NCI-H2171 treated with DMSO at 0.1 percent for 48 hours (cell line): ENCODE results near the gene TMED10.
"Not testable (repeated sequence)": the region's sequence is repeated elsewhere in the genome, so short reads cannot be mapped to it uniquely, and the experiment has no call there.

ENCODE experiments used
- DNase-seq: peaks from one replicate; lab custom pipeline; 2025; lab: John Stamatoyannopoulos, UW

TMED10 gene

DNA sequence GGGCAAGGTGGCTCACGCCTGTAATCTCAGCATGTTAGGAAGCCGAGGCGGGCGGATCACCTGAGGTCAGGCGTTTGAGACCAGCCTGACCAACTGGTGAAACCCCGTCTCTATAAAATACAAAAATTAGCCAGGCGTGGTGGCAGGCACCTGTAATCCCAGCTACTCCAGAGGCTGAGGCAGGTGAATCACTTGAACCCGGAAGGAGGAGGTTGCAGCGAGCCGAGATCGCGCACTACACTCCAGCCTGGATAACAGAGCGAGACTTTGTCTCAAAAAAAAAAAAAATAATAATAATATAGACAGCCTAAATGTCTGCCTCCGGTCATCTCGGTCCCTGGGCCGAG lies 49.0 kb downstream of the TMED10 start:
- not testable (repeated sequence) for DNase-seq

DNA sequence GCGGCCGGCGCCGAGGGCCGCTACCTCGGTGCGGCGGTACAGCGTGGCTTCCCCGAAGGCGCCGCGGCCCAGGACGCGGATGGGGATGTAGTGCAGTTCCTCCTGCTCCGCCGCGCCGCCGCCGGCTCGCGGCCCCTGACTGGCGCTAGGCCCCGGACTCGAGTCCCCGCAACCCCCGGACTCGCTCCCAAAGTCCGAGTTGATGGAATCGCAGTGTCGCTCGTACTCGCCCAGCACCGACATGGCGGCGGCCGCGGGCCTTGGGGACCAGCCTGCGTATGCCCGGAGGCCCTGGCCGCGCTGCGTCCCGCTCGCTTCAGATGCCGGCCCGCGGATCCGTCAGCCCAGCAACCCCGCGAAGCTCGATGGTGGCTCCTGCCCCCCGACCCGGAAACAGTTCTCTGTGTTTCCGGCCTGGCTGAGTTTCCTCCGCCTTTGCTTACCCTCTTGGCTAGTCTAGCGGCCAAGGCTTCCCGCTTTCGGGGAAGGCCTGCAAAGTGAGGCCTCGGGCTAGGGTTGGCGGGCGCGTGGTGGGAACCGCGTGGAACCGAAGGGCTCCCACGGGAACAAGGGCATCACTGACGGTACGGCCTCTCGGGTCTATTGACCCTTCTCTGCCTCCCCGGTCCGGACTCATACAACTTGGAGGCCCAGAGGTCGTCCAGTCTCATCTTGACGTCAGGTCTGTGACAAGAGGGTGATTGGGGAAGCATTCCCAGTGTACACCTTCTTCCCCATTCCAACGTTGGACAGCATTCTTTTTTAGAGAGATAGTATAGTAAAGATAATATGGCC lies 49.5 kb downstream of the TMED10 start, which contains the start of gene NEK9:
Gene NEK9, minus strand, starts transcription at position 370 of the 795 bp plus-strand sequence. Its CDS starts 127 bp downstream, at position 243.
- peak; percentile 93 for DNase-seq

DNA sequence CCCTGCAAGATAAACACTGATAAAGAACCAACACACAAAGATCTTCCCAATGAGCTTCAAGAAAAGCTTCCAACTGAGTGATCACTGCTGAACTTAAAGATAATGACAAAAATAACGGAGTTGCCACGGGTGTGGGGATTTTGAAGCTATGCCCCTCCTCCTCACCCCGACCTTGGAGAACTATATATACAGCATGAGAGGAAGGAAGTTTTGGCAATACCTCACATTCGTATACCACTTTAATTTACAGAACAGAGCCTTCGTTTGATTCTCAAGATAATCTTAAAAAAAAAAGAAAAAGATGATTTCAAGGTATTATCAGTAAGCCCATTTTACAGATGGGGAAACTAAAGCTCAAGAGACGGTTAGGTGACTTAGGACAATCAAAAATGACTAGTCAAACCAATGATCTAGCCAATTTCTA lies 50.3 kb downstream of the TMED10 start:
- DNase-seq = peak; percentile 49

DNA sequence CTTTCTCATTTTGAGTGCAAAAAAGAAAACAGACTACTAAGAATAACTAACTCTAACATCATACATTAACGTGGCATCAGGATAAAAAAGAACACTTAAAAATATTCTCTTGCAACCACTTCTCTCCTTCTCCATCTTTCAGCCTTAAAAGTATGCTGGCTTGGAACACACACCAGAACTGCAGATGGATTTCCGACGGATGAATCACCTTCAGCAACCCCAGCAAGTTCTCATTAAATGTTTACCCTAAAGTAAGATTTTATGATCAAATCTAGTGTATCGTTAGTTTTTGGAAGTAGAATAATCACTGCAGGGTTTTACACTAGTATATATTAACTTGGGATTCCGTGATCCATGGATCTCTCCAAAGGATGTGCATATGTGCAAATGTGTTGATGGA lies 50.8 kb downstream of the TMED10 start:
- DNase-seq = no peak

DNA sequence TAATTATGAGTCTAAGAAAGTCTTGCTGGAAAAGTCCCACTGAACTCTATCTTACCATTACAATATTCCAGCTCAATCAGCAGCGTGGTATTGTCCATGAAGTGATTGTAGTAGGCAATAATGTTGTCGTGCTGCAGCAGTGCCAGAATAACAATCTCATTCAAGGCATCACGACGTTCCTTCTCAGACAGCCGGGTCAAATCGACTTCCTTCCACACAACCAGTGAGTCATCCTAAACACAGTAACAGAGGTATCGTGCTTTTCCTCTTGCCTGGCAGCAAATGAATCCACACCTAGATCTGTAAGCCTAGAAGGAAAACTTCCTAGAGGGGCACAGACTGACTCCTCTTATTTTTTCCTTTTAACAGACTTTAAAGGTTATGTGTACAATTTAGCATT lies 52.4 kb downstream of the TMED10 start:
- DNase-seq = no peak

DNA sequence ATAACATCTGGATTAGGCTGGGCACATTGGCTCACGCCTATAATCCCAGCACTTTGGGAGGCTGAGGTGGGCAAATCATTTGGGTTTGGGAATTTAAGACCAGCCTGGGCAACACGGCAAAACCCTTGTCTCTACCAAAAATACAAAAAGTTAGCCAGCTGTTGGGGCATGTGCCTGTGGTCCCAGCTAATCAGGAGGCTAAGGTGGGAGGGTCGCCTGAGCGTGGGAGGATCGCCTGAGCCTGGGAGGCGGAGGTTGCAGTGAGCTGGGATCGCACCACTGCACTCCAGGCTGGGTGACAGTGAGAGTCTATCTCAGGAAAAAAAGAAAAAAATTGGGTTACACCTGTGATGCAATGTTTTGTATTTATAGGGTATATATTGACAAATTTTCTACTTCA lies 54.9 kb downstream of the TMED10 start:
- no peak for DNase-seq

DNA sequence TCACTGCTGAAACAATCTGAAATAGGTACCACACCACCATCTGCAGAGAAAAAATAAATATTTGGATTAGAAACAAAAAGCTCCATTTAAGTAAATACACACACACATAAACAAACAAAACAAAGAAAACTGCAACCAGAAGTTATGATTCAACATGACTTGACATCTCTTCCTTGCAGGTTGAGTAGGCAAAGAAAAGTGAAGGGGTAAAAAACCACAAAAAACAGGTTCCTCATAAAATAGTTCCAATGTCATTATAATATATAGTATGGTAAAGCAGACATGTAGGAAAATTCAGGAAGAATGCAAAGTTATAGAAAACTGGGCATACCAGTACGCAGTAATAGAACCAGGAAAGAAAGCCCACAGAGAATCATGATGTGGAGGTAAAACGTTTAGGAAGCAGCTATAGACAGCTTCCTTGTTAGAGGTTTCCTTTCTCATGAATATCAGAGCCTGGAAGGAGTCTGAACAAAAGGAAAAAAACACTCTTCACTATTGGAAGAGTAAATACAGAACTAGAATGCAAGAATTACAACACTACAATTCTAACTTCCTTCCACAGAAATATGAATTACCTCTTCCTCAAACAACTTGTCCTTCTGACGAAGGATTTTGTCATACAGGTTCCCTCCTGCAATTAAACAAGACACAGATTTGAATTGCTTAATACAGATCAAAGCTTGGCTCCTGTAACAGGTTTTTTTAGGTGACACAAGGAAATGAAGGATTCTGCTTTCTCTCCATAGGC lies 55.7 kb downstream of the TMED10 start:
- DNase-seq = no peak

DNA sequence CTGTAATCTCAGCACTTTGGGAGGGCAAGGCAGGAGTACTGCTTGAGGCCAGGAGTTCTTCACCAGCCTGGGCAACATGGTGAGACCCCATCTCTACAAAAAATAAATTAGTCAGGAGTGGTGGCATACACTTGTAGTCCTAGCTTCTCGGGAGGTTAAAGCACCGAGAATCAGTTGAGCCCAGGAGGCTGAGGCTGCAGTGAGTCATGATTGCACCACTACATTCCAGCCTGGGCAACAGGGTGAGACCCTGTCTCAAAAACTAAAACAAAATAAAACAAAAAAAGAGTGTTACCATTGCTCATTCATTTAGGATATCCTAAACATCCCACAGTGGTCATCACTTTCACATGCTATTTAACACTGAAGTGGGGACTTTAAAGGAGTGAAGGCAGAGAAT lies 57.4 kb downstream of the TMED10 start:
- no peak for DNase-seq

DNA sequence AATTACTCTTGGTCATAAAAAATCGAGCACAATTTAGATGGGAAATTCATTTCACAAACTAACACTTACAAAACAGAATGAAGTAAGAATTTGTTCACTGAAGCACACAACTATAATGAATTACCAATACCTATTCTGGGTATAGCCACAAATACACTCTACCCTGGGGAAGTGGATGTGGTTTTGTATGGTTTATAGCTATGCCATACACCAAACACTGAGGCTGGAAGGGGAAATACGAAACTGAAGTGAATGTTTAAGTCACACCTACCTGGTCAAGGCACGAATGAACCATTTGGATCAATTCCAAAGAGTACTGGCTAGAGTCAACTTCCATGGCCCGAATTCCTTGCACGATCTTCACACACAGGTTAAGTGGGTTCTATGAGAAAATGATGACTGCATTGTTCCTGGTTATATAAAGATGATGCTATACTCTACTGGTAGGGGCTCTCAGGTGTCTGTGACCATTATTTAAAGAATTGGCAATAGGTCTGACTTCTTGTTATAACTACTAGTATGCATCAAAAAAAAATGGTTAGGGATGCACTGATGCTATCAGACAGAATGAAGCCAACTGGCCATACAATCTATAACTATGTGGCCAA lies 62.4 kb downstream of the TMED10 start:
- no peak for DNase-seq

DNA sequence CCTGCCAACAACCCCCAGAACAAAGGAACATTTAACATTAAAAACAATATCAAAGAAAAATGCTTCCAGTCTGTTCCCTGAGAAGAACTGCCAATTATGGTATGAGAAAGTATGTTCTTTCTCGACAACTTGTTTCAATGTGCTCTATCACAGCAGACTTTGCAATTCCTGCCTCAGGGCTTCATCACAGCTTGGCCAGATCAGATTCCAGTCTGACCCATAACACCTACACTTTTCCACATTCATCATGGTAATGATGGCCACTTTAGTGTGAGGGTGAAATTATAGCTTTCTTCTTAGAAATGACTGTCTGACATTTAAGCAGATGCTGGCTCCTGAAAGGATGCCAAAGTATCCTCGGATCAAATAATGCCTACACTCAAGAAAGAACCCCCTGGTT lies 66.5 kb downstream of the TMED10 start:
- DNase-seq = no peak

DNA sequence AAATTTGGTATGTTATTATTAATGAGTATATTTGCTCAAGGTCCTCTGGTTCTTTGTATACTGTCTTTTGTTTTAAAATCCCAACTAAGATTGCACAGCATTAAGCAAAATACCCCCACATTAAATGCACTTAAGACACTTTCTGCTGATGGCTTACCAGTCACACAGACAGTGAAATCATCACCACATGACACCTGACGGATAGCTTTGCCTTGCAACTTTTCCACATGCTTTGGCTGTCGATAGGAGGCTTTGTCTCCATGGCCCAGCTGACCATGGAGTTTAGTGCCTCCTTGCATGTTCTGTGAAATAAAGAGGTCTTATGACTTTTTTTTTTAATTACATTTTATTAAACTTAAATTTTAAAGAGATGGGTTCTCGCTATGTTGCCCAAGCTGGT lies 69.2 kb downstream of the TMED10 start:
- DNase-seq = no peak

DNA sequence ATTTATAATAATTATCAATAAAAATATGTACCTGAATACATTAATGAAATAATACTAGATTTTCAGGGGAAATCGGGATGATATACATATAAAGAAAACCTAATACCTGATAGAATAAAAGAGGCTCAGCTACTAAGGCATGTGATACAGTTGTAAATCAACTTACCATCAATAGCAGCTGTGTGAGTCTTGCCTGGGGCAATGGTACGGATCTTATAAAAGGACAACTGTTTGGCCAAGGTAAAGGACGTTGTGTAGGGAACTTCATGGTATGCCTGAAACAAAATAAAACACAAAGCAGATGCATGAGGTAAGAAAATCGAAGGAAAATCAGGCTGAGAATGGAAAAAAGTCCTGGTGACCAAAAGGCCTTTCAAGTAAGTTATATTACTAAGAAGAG lies 74.9 kb downstream of the TMED10 start:
- DNase-seq = no peak

DNA sequence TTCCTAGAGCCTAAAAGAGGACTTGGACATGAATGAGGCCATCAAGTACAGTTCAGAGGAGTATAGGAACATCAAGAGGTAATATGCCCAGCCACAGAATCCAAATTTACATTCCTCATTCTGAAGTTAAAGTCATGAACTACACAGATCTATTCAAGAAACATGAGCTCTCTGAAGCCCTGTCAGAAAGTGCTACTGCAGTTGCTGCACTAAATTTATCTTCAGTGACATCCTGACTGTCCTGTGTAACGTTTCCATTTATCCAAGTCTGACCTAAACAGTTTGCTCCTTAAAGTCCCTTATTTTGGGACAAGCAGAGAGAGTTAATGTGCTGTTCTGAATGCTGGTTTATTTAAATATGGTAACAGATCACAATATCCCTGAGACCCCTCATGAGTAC lies 77.7 kb downstream of the TMED10 start:
- no peak for DNase-seq

DNA sequence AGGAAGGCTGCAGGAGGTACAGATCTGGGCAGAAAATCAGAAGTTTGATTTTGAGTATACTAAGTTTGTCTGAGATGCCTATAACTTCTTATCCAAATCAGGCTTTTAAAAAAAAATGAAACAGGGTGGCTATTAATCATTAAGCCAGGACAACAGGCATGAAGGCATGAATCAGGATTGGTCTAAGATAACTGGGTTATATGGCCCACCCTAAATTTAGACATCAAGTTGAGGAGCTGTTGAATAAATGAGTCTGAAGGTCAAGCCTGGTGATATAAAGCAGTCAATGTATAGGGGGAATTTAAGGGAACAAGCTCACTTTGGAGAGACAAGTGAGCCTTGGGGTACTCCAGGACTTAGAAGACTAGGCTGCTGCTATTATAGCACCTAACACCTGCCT lies 78.2 kb downstream of the TMED10 start:
- DNase-seq = no peak

DNA sequence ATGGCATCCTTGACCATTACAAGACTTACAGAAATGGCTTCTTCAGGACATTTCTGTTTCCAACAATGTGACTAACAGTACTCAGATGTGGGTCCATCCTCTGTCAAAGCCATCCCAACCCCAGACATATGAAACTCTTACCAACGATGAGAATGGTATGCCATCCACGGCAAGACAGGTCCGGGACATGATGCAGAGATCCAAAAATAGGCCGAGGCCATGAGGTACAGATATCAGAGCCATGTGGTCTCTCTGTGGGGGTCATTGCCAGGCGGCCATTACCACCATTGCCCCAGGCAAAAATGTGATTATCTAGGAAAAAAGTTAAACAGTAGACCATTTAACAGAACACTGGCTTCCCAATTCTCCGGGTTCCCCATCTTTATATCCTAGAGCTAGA lies 79.5 kb downstream of the TMED10 start:
- no peak for DNase-seq

DNA sequence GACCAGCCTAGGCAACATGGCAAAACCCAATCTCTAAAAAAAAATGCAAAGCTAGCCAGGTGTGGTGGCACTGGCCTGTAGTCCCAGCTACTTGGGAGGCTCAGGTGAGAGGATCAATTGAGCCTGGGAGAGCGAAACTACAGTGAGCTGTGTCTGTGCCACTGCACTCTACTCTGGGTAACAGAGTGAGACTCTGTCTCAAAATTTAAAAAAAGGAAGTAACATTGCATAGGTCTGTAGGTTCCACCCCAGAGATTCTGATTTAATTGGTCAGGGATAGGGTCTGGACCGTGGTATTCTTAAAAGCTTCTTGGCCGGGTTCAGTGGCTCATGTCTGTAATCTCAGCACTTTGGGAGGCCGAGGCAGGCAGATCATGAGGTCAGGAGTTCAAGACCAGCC lies 80.7 kb downstream of the TMED10 start:
- DNase-seq = no peak

DNA sequence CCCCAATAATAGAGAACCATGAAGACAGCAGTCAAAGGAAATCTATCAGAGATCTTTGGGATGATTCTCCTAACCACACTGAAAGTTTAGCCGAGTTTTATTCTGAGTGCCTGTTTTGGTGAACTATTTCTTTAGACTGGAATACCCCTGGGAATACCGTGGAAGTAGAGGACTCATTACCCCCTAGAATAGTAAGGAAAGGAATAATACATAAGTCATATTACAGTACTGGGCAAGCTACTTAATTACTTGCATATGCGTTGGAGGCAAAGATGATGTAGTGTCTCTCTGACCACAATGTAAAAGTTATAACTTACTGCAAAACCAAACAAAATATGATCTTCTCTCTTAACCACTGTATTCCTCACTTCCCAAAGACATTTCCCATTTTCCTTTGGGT lies 81.5 kb downstream of the TMED10 start:
- DNase-seq = no peak

DNA sequence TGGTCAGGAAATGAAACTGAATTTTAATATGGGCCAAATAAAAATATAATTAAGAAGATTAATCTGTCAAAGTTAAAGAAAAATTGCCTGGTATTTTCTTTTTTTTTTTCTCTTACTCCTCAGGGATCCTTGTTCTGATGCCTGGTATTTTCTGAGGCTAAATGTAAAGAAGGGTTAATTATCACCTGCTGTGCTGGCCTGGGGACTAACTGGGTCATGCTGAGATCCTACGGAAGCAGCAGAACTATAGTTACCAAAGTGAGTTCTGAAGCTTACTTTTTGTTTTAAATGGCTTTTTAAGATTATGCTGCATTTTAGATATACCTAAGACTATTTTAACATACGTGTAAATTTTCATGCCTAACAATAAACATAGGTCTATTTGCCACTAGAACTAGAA lies 83.7 kb downstream of the TMED10 start:
- no peak for DNase-seq

DNA sequence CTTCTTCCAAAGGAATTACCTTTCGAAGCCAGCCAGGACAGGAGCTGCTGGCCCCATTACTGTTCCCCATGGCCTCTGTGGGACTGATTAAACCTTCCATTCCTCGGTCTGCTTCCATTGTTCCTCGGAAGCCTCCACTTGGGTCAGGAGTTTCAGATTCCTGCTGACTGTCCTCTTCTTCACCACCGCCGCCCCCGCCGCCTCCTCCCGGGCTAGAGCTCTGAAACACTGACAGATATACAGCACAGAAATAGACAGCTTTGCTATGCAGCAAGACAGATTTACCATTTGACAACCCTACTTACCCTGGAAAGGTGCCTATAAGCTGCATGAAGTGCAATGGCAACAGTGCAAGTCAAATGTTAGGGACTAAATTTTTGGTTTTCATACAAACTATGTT lies 85.2 kb downstream of the TMED10 start:
- no peak for DNase-seq

DNA sequence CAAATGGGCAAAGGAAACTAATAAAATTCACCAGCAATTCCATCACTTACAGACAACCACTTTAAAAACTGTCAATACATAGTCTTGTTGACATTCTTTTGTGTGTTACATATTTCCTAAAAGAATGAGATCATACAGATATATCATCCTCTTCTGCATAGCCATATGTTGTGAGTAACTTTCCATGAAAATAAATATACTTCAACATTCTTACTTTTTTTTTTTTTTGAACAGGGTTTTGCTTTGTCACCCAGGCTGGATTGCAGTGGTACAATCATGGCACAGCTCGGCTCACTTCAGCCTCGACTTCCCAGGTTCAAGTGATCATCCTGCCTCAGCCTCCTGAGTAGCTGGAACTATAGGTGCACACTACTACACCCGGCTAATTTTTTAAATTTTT lies 86.1 kb downstream of the TMED10 start:
- no peak for DNase-seq

DNA sequence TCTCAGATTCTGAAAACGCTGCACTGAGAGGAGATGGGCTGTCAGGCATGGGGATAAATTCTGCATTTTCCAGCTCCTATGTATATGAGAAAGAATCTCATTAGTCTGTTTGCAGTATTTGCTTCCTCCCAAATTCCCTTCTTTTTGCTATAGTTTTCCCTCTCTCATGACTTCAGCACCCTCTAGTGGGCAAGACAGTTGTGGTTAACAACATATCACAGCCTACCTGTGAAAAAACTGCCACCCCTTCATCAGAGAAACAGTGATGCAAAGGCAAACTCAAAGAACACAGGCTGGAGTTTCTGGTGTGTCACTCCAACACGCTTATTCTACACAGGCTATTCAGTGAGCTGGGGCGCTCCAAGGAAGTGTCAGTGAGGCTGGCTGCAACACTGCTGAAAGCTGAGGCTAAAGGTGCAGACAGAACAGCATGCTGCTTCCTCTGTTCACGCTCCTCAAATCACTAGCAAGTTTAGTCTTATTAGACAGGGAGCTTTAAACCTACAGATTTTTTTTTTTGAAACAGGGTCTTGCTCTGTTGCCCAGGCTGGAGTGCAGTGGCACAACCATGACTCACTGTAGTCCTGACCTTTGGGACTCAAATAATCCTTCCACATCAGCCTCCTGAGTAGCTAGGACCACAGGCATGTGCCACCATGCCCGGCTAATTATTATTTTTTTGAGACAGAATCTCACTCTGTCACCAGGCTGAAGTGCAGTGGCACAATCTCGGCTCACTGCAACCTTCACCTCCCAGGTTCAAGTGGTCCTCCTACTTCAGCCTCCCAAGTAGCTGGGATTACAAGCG lies 87.6 kb downstream of the TMED10 start:
- peak; percentile 75 for DNase-seq

DNA sequence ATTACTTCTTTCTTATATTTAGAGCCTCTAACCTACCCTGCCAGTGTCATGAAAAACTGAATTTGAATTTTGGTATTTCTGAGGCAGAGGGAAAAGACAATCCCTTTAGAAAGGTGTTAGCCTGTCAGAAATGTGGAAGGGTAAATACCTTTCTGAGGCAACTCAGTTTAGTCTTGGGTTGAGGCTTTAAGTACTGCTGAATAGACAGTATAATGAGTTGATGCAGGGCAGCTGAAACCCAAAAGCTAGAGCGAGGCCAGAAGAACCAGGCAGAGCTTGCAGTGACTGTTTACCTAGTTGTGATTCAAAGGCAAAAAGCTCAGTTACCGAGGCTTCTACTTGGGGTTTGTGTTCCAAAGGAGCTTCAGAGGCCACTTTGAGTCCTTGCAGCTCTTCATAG lies 88.3 kb downstream of the TMED10 start:
- no peak for DNase-seq
